ENCODE measurements around the gene SDK2.

- no peak for TF ChIP-seq GATA2 (IDR thresholded peaks at IDR 0.05; ENCODE audit: low read depth, low read length)
- TF ChIP-seq GATA3 (IDR thresholded peaks at IDR 0.05; ENCODE audit: low read depth, low read length) = no peak
These were observed 93.1 kb downstream of the SDK2 start for GRCh38 chr17:73551144-73551543.

Measured in SH-SY5Y (cell line).